SK-N-SH treated with all-trans-retinoic acid at 6 μM for 48 hours (cell line): ENCODE data around the gene CIDEC.
"Not testable (repeated sequence)": the region's sequence is repeated elsewhere in the genome, so short reads cannot be mapped to it uniquely, and the experiment has no call there.

Experiments used
- ATAC-seq: fragments of 200-7000 bp; cut with Tn5 transposase; 3 replicates; pipeline ENCODE4 v1.9.1; 2020; ENCODE audit warnings: mild to moderate bottlenecking, moderate library complexity
- ARNTL ChIP-seq: fragments of 450-650 bp; formaldehyde crosslinking; IDR thresholded peaks from 2 replicates; pipeline ENCODE4 v1.5.0; 2020; ENCODE audit warnings: low read depth, mild to moderate bottlenecking, moderate library complexity, borderline replicate concordance
- BACH2 ChIP-seq: fragments of 250-450 bp; sonication (Bioruptor Pico); IDR thresholded peaks from 2 replicates; pipeline ENCODE4 v1.9.0; 2021; ENCODE audit warnings: mild to moderate bottlenecking, borderline replicate concordance
- CREB5 ChIP-seq: fragments of 250-450 bp; sonication (Bioruptor Pico); IDR thresholded peaks from 2 replicates; pipeline ENCODE4 v1.5.1; 2020; ENCODE audit warnings: low read depth, mild to moderate bottlenecking, moderate library complexity
- CSDC2 ChIP-seq: fragments of 250-450 bp; sonication (Bioruptor Pico); IDR thresholded peaks from 2 replicates; pipeline ENCODE4 v1.5.0; 2020; ENCODE audit warnings: mild to moderate bottlenecking, moderate library complexity
- GLIS3 ChIP-seq: fragments of 250-450 bp; sonication (Bioruptor Pico); IDR thresholded peaks from 2 replicates; pipeline ENCODE4 v1.5.0; 2020; ENCODE audit warnings: mild to moderate bottlenecking, moderate library complexity
- ISL1 ChIP-seq: fragments of 250-450 bp; sonication (Bioruptor Pico); IDR thresholded peaks from 2 replicates; pipeline ENCODE4 v2.1.2; 2022; ENCODE audit warnings: mild to moderate bottlenecking, moderate library complexity
- OSR1 ChIP-seq: fragments of 250-450 bp; sonication (Bioruptor Pico); IDR thresholded peaks from 2 replicates; pipeline ENCODE4 v1.8.0; 2022; ENCODE audit warnings: moderate library complexity, mild to moderate bottlenecking, inconsistent platforms
- PATZ1 ChIP-seq: fragments of 250-450 bp; sonication (Bioruptor Pico); IDR thresholded peaks from 2 replicates; pipeline ENCODE4 v1.8.0; 2020; ENCODE audit warnings: mild to moderate bottlenecking, moderate library complexity, borderline replicate concordance
- RARB ChIP-seq: fragments of 250-450 bp; sonication (Bioruptor Pico); IDR thresholded peaks from 2 replicates; pipeline ENCODE4 v1.8.0; 2021; ENCODE audit warnings: mild to moderate bottlenecking, moderate library complexity
- SNAI2 ChIP-seq: fragments of 250-450 bp; sonication (Bioruptor Pico); IDR thresholded peaks from 2 replicates; pipeline ENCODE4 v1.5.0; 2020; ENCODE audit warnings: mild to moderate bottlenecking, moderate library complexity
- TCF4 ChIP-seq: fragments of 250-450 bp; sonication (Bioruptor Pico); IDR thresholded peaks from 2 replicates; pipeline ENCODE4 v1.8.0; 2021; ENCODE audit warnings: mild to moderate bottlenecking, moderate library complexity, borderline replicate concordance
- TOX ChIP-seq: fragments of 250-450 bp; sonication (Bioruptor Pico); IDR thresholded peaks from 2 replicates; pipeline ENCODE4 v1.8.0; 2021; ENCODE audit warnings: mild to moderate bottlenecking, moderate library complexity, borderline replicate concordance
- TSHZ2 ChIP-seq: fragments of 250-450 bp; sonication (Bioruptor Pico); IDR thresholded peaks from 2 replicates; pipeline ENCODE4 v1.5.0; 2020; ENCODE audit warnings: mild to moderate bottlenecking, moderate library complexity
- ZC3H10 ChIP-seq: fragments of 250-450 bp; sonication (Bioruptor Pico); IDR thresholded peaks from 2 replicates; pipeline ENCODE4 v1.5.1; 2021; ENCODE audit warnings: mild to moderate bottlenecking, moderate library complexity
- ZFP3 ChIP-seq: fragments of 250-450 bp; sonication (Bioruptor Pico); IDR thresholded peaks from 2 replicates; pipeline ENCODE4 v1.5.0; 2020; ENCODE audit warnings: mild to moderate bottlenecking, moderate library complexity
- ZNF565 ChIP-seq: fragments of 450-650 bp; formaldehyde crosslinking; conservative IDR thresholded peaks from 2 replicates; pipeline ENCODE4 v1.5.0; 2020; ENCODE audit warnings: low read depth, mild to moderate bottlenecking, moderate library complexity

Gene CIDEC

GRCh38 chr3:9852528-9852927, 27.5 kb downstream of the CIDEC start:
- no peak for TF ChIP-seq ZC3H10 (CRISPR knock-in tag)
- no peak for TF ChIP-seq CSDC2
- TF ChIP-seq TOX = no peak
- TF ChIP-seq RARB (CRISPR knock-in tag) = no peak
- no peak for TF ChIP-seq OSR1 (CRISPR knock-in tag)
- TF ChIP-seq ARNTL (CRISPR knock-in tag) = no peak
- TF ChIP-seq ISL1 = no peak
- TF ChIP-seq CREB5 (CRISPR knock-in tag) = no peak
- TF ChIP-seq BACH2 (CRISPR knock-in tag) = no peak
- TF ChIP-seq GLIS3 (CRISPR knock-in tag) = no peak
- no peak for TF ChIP-seq PATZ1 (CRISPR knock-in tag)
- TF ChIP-seq ZFP3 (CRISPR knock-in tag) = no peak
- TF ChIP-seq TCF4 = no peak
- no peak for TF ChIP-seq SNAI2 (CRISPR knock-in tag)

GRCh38 chr3:9851926-9852325, 28.1 kb downstream of the CIDEC start:
- not testable (repeated sequence) for ATAC-seq

More at GRCh38 chr3:9852528-9852927, 27.5 kb downstream of the CIDEC start:
- no peak for ATAC-seq

- not testable (repeated sequence) for ATAC-seq
These were observed 28.7 kb downstream of the CIDEC start for GRCh38 chr3:9851383-9851782.

GRCh38 chr3:9848860-9849259, 31.2 kb downstream of the CIDEC start:
- ATAC-seq = not testable (repeated sequence)

- ATAC-seq = not testable (repeated sequence)
These were observed 32.2 kb downstream of the CIDEC start for GRCh38 chr3:9847870-9848269.

GRCh38 chr3:9846931-9847488, 33.0 kb downstream of the CIDEC start:
- no peak for ATAC-seq

More at GRCh38 chr3:9846931-9847488, 33.0 kb downstream of the CIDEC start:
- no peak for TF ChIP-seq SNAI2 (CRISPR knock-in tag)
- no peak for TF ChIP-seq TSHZ2
- TF ChIP-seq TOX = no peak
- TF ChIP-seq CREB5 (CRISPR knock-in tag) = no peak
- TF ChIP-seq GLIS3 (CRISPR knock-in tag) = no peak
- no peak for TF ChIP-seq ZNF565 (CRISPR knock-in tag)
- TF ChIP-seq, all 23 proteins: peak for 0
